Motor neuron (in vitro differentiated cells): ENCODE data around the gene TTI1. TPM values are rescaled to one million over a fixed set of nuclear protein-coding genes. Genes with fewer than 3 reads are reported as not detected.
"Not testable (repeated sequence)": the region's sequence is repeated elsewhere in the genome, so short reads cannot be mapped to it uniquely, and the experiment has no call there.

Experiments used
- ATAC-seq, 8 experiments: fragments of 200-7000 bp; cut with Tn5 transposase; replicated peaks in 6 of 8; 2 replicates each; pipeline ENCODE4 v1.8.0; 2021; ENCODE audit warnings: mild to moderate bottlenecking in 8 of 8, moderate library complexity in 8 of 8
- H3K27ac ChIP-seq, 2 donors: fragments of 250-450 bp; sonication (Bioruptor Pico); 2 replicates each; pipeline ENCODE4 v1.9.0; 2021; ENCODE audit warnings: antibody characterized with exemption in 2 of 2, mild to moderate bottlenecking in 2 of 2, moderate library complexity in 1 of 2
- H3K4me1 ChIP-seq, 2 donors: fragments of 250-450 bp; sonication (Bioruptor Pico); replicated peaks in 1 of 2; 2 replicates each; pipeline ENCODE4 v1.6.1; 2021; ENCODE audit warnings: antibody characterized with exemption in 2 of 2, mild to moderate bottlenecking in 2 of 2, moderate library complexity in 1 of 2
- H3K4me3 ChIP-seq, 5 donors: fragments of 250-450 bp; sonication (Bioruptor Pico); 2 replicates each; pipeline ENCODE4 v1.9.0; 2021; ENCODE audit warnings: antibody characterized with exemption in 5 of 5, mild to moderate bottlenecking in 5 of 5, moderate library complexity in 4 of 5
- WGBS, 10 experiments: fragments of 450-650 bp; shearing (Covaris generic); methylation state at CpG; one replicate each; pipeline ENCODE4 v1.0.0; 2022; 5-methylcytosine and 5-hydroxymethylcytosine counted together
- in situ Hi-C, 9 experiments: fragments of 400-800 bp; cut with MboI; loops; one replicate each; pipeline ENCODE4 v1.15.0; 2021; ENCODE audit warnings: low sequenced_read_pairs in 9 of 9, low pct_unique_long_range_greater_than_20kb in 2 of 9; ENCODE audit not compliant: unreplicated experiment in 9 of 9
- total RNA-seq, 8 experiments: library from RNA; unstranded; fragments of 300-600 nt; gene quantifications; 2 replicates each; pipeline versions ENCODE4 v1.2.3 to v1.2.4, GENCODE V29; 2022

The TTI1 gene
- total RNA-seq, 8 experiments from 2014 or later = 10.3 to 28.0 (median 21.0) TPM

- Histone ChIP-seq H3K27ac (no peak overlapping the region), H3K4me1 (no peaks in the 10 kb centered on the region), H3K4me3 (no peak overlapping the region)
- in situ Hi-C loops = no loop called here
- 0 to 100% (median 87%) methylated on average over 1 to 4 of the region's 5 CpGs; no CpG with 5 or more reads in 1 of the 10 experiments for WGBS, 10 experiments
- ATAC-seq = peak in 5 of 8 experiments; percentile 28 to 91 (median 60)
Observed at GRCh38 chr20:38023181-38024001, 9.9 kb downstream of the TTI1 start.

- WGBS, 10 experiments = 50 to 100% (median 92%) methylated on average over 1 to 2 of the region's 2 CpGs; no CpG with 5 or more reads in 4 of the 10 experiments
- Histone ChIP-seq H3K4me3 (no peak overlapping the region), H3K4me1 (no peaks in the 10 kb centered on the region), H3K27ac (no peak overlapping the region)
- in situ Hi-C loops = no loop called here
- peak in 5 of 8 experiments; percentile 46 to 96 (median 74) for ATAC-seq
Observed at GRCh38 chr20:38021087-38021772, 12.0 kb downstream of the TTI1 start.

- Histone ChIP-seq H3K27ac (no peak overlapping the region), H3K4me1 (no peaks in the 10 kb centered on the region), H3K4me3 (no peak overlapping the region)
- ATAC-seq = no peak
- WGBS, 10 experiments = 92 to 100% (median 98%) methylated on average over 2 of the region's 2 CpGs
- in situ Hi-C loops = no loop called here
Observed at GRCh38 chr20:38018385-38018784, 14.9 kb downstream of the TTI1 start.

DNA sequence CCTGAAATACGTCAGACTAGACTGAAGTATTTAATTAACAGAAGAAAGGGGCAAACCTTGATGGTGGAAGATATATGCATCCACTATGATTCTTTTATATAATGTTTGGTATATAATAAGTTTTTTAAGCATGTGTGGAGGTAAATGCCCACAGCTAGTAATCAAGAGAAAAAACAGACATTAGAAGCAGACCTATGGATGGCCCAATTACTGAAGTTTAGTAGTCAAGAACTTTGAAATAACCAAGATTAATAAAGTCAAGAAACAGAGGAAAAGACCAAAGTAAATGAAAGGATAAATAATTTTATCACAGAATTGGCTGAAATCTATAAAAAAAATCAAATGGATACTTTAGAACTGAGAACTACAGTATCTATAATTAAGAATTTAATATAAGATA lies 15.3 kb downstream of the TTI1 start:
- in situ Hi-C loops = no loop called here

GRCh38 chr20:38013887-38014286 lies 19.4 kb downstream of the TTI1 start:
- no peak overlapping the region for H3K4me3 ChIP-seq
- in situ Hi-C loops = no loop called here
- no peaks in the 10 kb centered on the region for H3K4me1 ChIP-seq
- 65 to 100% (median 100%) methylated on average over 1 to 2 of the region's 2 CpGs; no CpG with 5 or more reads in 2 of the 10 experiments for WGBS, 10 experiments
- no peak for ATAC-seq
- H3K27ac ChIP-seq = no peak overlapping the region

More for the DNA sequence above, 15.3 kb downstream of the TTI1 start:
- no peak overlapping the region for H3K27ac ChIP-seq
- no peak overlapping the region for H3K4me3 ChIP-seq
- ATAC-seq = no peak
- WGBS, 10 experiments = 33 to 100% (median 100%) methylated on average over 1 of the region's 1 CpG; no CpG with 5 or more reads in 3 of the 10 experiments
- H3K4me1 ChIP-seq = no peaks in the 10 kb centered on the region

DNA sequence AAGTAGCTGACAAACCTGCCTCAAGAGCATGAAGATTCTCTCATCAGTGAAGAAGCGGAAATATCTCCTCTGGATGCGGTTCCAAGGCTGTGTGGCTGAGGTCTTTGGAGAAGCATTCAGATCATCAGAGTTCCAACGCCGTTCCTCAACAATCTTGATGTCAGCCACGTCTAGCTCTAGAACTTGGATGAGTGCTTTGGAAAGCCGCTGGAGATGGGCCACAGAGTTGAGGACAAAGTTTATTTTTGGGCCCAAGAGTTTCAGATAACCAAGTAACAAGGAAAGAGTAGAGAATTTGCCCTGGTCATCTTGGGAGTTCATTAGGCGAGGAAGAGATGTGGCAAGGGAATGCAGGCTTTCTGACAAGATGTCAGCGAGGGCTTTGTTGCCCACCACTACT lies 20.9 kb downstream of the TTI1 start:
- H3K27ac ChIP-seq = no peak overlapping the region
- H3K4me3 ChIP-seq = no peak overlapping the region
- 95 to 100% (median 99%) methylated on average over 2 to 8 of the region's 8 CpGs; no CpG with 5 or more reads in 3 of the 10 experiments for WGBS, 10 experiments
- no peak for ATAC-seq
- in situ Hi-C loops = no loop called here
- H3K4me1 ChIP-seq = no peaks in the 10 kb centered on the region

GRCh38 chr20:38011696-38012095 lies 21.6 kb downstream of the TTI1 start:
- Histone ChIP-seq H3K4me3 (no peak overlapping the region), H3K27ac (no peak overlapping the region), H3K4me1 (no peaks in the 10 kb centered on the region)
- peak in 3 of 8 experiments; percentile 37 to 73 (median 70) for ATAC-seq
- 86 to 97% (median 86%) methylated on average over 1 to 4 of the region's 5 CpGs; no CpG with 5 or more reads in 7 of the 10 experiments for WGBS, 10 experiments
- in situ Hi-C loops = no loop called here

- 60 to 100% (median 92%) methylated on average over 1 to 4 of the region's 5 CpGs; no CpG with 5 or more reads in 3 of the 10 experiments for WGBS, 10 experiments
- ATAC-seq, H3K27ac ChIP-seq, in situ Hi-C loops, H3K4me3 ChIP-seq: not testable (repeated sequence)
- peaks cover 9 to 15% of the 10 kb centered on the region in 2 donors for H3K4me1 ChIP-seq
Observed at GRCh38 chr20:38009416-38009815, 23.8 kb downstream of the TTI1 start.

- Histone ChIP-seq H3K27ac (no peak overlapping the region), H3K4me1 (peaks cover 11 to 19% of the 10 kb centered on the region in 2 donors), H3K4me3 (no peak overlapping the region)
- 81 to 100% (median 89%) methylated on average over 1 to 5 of the region's 5 CpGs; no CpG with 5 or more reads in 1 of the 10 experiments for WGBS, 10 experiments
- in situ Hi-C loops = no loop called here
- ATAC-seq = no peak
Observed at GRCh38 chr20:38008233-38008944, 24.9 kb downstream of the TTI1 start.

- Histone ChIP-seq H3K27ac (no peak overlapping the region), H3K4me1 (peaks cover 11 to 19% of the 10 kb centered on the region in 2 donors), H3K4me3 (no peak overlapping the region)
- WGBS, 10 experiments = 71 to 100% methylated on average over 1 of the region's 1 CpG; no CpG with 5 or more reads in 8 of the 10 experiments
- ATAC-seq = no peak
- in situ Hi-C loops = no loop called here
Observed at GRCh38 chr20:38007526-38007925, 25.7 kb downstream of the TTI1 start.

GRCh38 chr20:38005903-38006302 lies 27.4 kb downstream of the TTI1 start:
- ATAC-seq = no peak
- in situ Hi-C loops = no loop called here
- Histone ChIP-seq H3K4me1 (peaks cover 11 to 19% of the 10 kb centered on the region in 2 donors), H3K4me3 (no peak overlapping the region), H3K27ac (no peak overlapping the region)
- 80 to 100% (median 92%) methylated on average over 2 to 5 of the region's 5 CpGs for WGBS, 10 experiments

DNA sequence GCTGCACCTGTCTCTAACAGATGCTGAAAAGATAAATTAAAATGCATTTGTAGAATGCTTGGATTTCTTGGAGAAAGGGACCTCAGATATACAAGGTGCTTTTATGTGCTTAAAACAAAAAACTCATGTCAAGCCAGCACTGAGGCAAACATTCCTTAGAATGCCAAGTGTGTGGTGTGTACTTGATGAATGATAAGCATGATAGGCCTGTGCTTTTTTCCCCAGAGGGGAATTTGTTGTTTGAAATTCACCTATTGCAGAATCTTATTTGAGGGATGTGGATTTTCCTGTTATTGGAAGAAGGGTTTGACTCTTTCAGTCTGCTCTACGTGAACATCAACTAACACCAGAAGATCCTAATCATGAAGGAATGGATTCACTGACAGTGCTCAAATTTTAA lies 28.8 kb downstream of the TTI1 start:
- in situ Hi-C loops = no loop called here
- H3K4me1 ChIP-seq = peaks cover 11 to 19% of the 10 kb centered on the region in 2 donors
- 67 to 100% (median 93%) methylated on average over 1 of the region's 1 CpG; no CpG with 5 or more reads in 4 of the 10 experiments for WGBS, 10 experiments

DNA sequence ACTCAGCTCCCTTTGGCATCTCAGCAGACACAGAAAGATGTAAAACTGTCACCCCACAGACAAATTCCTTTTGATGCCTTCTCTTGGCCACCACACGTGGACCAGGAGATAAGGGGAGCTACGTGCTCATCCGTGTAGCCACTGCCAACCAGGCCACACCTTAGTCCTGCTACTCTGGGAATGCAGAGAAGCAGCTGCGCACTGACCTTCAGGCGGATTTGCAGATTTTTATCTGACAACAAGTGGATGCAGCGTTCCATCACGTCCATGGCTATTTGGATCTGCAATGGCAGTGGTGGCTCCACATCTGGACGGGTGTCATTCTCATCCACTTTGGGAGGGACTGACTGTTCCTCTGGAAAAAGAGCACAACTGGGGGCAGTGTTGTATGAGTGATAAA lies 30.8 kb downstream of the TTI1 start:
- no peak for ATAC-seq
- WGBS, 10 experiments = 86 to 100% (median 94%) methylated on average over 1 to 6 of the region's 8 CpGs; no CpG with 5 or more reads in 2 of the 10 experiments
- no peak overlapping the region for H3K4me3 ChIP-seq
- H3K27ac ChIP-seq = no peak overlapping the region
- in situ Hi-C loops = no loop called here
- H3K4me1 ChIP-seq = peaks cover 11 to 19% of the 10 kb centered on the region in 2 donors

More for the DNA sequence above, 28.8 kb downstream of the TTI1 start:
- no peak for ATAC-seq
- no peak overlapping the region for H3K4me3 ChIP-seq
- no peak overlapping the region for H3K27ac ChIP-seq
